Caco-2 (cell line): ENCODE results near the gene FRY. TPM values are rescaled to one million over a fixed set of nuclear protein-coding genes. Genes with fewer than 3 reads are reported as not detected.

Experiments used
- BruUV-seq: library from RNA; stranded (reverse); fragments of 400-500 nt; replicated peaks from 2 replicates; lab custom pipeline; 2021; lab: Mats Ljungman, UMichigan
- CTCF ChIA-PET: fragments of 300-600 bp; sonication (Branson Sonifier 250); formaldehyde crosslinking; loops from one replicate; lab custom pipeline; 2022; ENCODE audit warnings: antibody characterized with exemption; lab: Charles Lee
- POLR2A ChIA-PET: fragments of 300-600 bp; sonication (Branson Sonifier 250); formaldehyde crosslinking; loops from one replicate; lab custom pipeline; 2022; ENCODE audit warnings: antibody characterized with exemption; lab: Charles Lee
- DNase-seq, 2 experiments: peaks; one replicate each; pipeline versions ENCODE4 v3.0.0 to v3.0.0-alpha.2; 2020 to 2022
- H3K27me3 ChIP-seq: replicated peaks from 2 replicates; pipeline ENCODE4 v1.6.0; 2011; ENCODE audit warnings: low read length; ENCODE audit not compliant: control insufficient read depth, insufficient read depth
- H3K36me3 ChIP-seq: 2 replicates; pipeline ENCODE4 v1.5.1; 2011; ENCODE audit warnings: low read length; ENCODE audit not compliant: control insufficient read depth, insufficient read depth
- H3K4me1 ChIP-seq: fragments of 250-450 bp; sonication (Bioruptor Pico); 2 replicates; pipeline ENCODE4 v1.5.1; 2020; ENCODE audit warnings: mild to moderate bottlenecking
- H3K4me3 ChIP-seq: 2 replicates; pipeline ENCODE4 v1.5.1; 2011; ENCODE audit warnings: low read depth, mild to moderate bottlenecking, control low read depth, low read length
- H3K9me3 ChIP-seq: fragments of 250-450 bp; sonication (Bioruptor Pico); 2 replicates; pipeline ENCODE4 v1.5.1; 2020; ENCODE audit warnings: mild to moderate bottlenecking, moderate library complexity
- H3K27ac Mint-ChIP-seq: one replicate; pipeline ENCODE4 v1.8.0; 2022; ENCODE audit warnings: mixed read lengths; ENCODE audit not compliant: unreplicated experiment
- H3K27me3 Mint-ChIP-seq: one replicate; pipeline ENCODE4 v1.8.0; 2022; ENCODE audit warnings: mixed read lengths; ENCODE audit not compliant: insufficient read depth, unreplicated experiment
- H3K36me3 Mint-ChIP-seq: one replicate; pipeline ENCODE4 v1.8.0; 2022; ENCODE audit warnings: mild to moderate bottlenecking, mixed read lengths; ENCODE audit not compliant: insufficient read depth, unreplicated experiment
- H3K4me1 Mint-ChIP-seq: one replicate; pipeline ENCODE4 v1.8.0; 2022; ENCODE audit warnings: low read depth, mixed read lengths; ENCODE audit not compliant: unreplicated experiment
- H3K4me3 Mint-ChIP-seq: one replicate; pipeline ENCODE4 v1.8.0; 2022; ENCODE audit warnings: mild to moderate bottlenecking, moderate library complexity, mixed read lengths; ENCODE audit not compliant: unreplicated experiment
- H3K9me3 Mint-ChIP-seq: one replicate; pipeline ENCODE4 v1.8.0; 2022; ENCODE audit warnings: mixed read lengths; ENCODE audit not compliant: unreplicated experiment
- intact Hi-C: fragments of 100-400 bp; cut with micrococcal nuclease; formaldehyde crosslinking; loops from one replicate; pipeline ENCODE4 v1.10.0; 2022; ENCODE audit not compliant: unreplicated experiment
- total RNA-seq: library from RNA; stranded (reverse); gene quantifications from 2 replicates; pipeline ENCODE4 v1.2.3, GENCODE V29; 2022
- TF ChIP-seq, protein P1 (sequence below), 2 experiments: fragments of 200-600 bp in 1 of 2; IDR thresholded peaks; 1 replicate in 1 of 2; 2 replicates in 1 of 2; pipeline versions ENCODE4 v1.5.1 to v1.8.0; 2011 to 2022; ENCODE audit warnings: antibody characterized with exemption in 1 of 2, control low read depth in 1 of 2, inconsistent platforms in 1 of 2, low read depth in 1 of 2, low read length in 1 of 2, mild to moderate bottlenecking in 1 of 2, moderate library complexity in 1 of 2; ENCODE audit not compliant: insufficient read depth in 1 of 2, severe bottlenecking in 1 of 2, unreplicated experiment in 1 of 2

The FRY gene
- total RNA-seq, 1 experiment from 2014 or later: 118 TPM

DNA sequence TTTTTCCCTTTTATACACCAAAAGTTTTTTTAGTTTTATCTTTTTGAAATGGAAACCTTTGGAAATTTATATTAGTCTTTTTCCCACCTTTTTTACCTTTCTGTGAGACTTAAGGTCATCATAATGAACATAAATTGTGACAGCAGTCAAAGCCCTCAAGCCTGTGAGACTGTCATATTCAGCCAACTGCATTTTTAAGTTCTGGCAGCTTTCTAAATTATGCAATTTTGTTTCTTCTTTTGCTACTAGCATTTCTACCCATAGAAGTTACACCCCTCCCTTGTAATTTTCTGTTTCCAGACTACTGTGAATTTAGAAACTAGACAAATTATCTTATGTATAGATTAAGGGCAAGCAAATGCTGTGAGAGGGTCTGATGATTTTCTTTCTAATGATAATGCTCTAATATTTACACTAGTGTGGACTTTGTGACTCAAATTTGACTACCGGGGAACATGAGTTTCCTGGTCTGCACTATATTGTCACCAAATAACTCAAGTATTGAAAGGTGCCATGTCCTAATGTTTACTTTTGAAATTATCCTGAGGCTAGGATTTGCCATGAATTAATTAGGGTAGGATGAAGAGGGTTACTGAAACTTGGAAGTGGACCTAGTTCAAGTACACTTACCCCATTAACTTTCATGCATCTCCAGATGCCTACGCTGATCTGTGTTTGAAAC is 43.7 kb downstream of the FRY start:
- Mint-ChIP-seq H3K4me1 (peaks cover 32% of the 10 kb centered on the region), H3K27ac (no peak overlapping the region), H3K36me3 (peaks cover 6% of the 10 kb centered on the region), H3K9me3 (peaks cover 9% of the 10 kb centered on the region), H3K4me3 (no peak overlapping the region), H3K27me3 (no peaks in the 10 kb centered on the region)
- no peaks in the 10 kb centered on the region for H3K27me3 ChIP-seq
- intact Hi-C loops: loop anchor here (5.0 kb wide), 1 partner anchor 43 kb away; the partner anchor contains the start of gene FRY
- TF ChIP-seq, protein P1, sequence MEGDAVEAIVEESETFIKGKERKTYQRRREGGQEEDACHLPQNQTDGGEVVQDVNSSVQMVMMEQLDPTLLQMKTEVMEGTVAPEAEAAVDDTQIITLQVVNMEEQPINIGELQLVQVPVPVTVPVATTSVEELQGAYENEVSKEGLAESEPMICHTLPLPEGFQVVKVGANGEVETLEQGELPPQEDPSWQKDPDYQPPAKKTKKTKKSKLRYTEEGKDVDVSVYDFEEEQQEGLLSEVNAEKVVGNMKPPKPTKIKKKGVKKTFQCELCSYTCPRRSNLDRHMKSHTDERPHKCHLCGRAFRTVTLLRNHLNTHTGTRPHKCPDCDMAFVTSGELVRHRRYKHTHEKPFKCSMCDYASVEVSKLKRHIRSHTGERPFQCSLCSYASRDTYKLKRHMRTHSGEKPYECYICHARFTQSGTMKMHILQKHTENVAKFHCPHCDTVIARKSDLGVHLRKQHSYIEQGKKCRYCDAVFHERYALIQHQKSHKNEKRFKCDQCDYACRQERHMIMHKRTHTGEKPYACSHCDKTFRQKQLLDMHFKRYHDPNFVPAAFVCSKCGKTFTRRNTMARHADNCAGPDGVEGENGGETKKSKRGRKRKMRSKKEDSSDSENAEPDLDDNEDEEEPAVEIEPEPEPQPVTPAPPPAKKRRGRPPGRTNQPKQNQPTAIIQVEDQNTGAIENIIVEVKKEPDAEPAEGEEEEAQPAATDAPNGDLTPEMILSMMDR (IDR thresholded peaks at IDR 0.05; ENCODE audit: insufficient read depth in 1 of 2, low read depth in 1 of 2, low read length in 1 of 2, severe bottlenecking in 1 of 2, unreplicated experiment in 1 of 2): no peak
- DNase-seq: no peak
- peaks cover 23% of the 10 kb centered on the region for H3K4me1 ChIP-seq
- no peaks in the 10 kb centered on the region for H3K36me3 ChIP-seq
- no peaks in the 10 kb centered on the region for H3K9me3 ChIP-seq
- ChIA-PET POLR2A (no interaction called here), CTCF (no interaction called here)
- no peak overlapping the region for H3K4me3 ChIP-seq
- no TSS peak for BruUV-seq

DNA sequence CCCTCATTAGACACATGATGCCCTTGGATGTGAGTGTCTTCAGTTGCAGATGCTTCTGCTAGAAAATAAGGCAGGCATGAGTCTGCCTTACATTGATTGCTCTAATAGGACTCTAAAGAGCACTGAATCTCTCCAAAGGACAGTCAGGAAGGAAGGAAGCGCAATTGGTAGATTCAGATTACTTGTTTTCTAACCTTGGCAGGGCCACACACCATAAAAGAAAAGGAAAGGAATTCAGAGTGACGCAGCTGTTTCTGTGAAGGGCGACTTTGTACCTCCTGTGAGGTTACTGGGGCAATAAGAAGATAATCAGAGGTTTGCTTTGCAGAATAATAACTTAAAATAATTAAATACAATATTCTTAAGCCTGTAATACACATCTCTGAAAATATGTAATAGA is 48.0 kb downstream of the FRY start:
- Mint-ChIP-seq H3K36me3 (peaks cover 6% of the 10 kb centered on the region), H3K4me3 (no peak overlapping the region), H3K27me3 (no peaks in the 10 kb centered on the region), H3K9me3 (peaks cover 9% of the 10 kb centered on the region), H3K27ac (no peak overlapping the region), H3K4me1 (peaks cover 24% of the 10 kb centered on the region)
- H3K4me3 ChIP-seq: no peak overlapping the region
- H3K4me1 ChIP-seq: peaks cover 21% of the 10 kb centered on the region
- ChIA-PET CTCF (no interaction called here), POLR2A (no interaction called here)
- DNase-seq: no peak
- H3K9me3 ChIP-seq: no peaks in the 10 kb centered on the region
- TF ChIP-seq, protein P1 (IDR thresholded peaks at IDR 0.05; ENCODE audit: insufficient read depth in 1 of 2, low read depth in 1 of 2, low read length in 1 of 2, severe bottlenecking in 1 of 2, unreplicated experiment in 1 of 2): no peak
- intact Hi-C loops: loop anchor here (5.0 kb wide), 1 partner anchor 47 kb away; the partner anchor contains the start of gene FRY
- H3K36me3 ChIP-seq: no peaks in the 10 kb centered on the region
- H3K27me3 ChIP-seq: no peaks in the 10 kb centered on the region
- no TSS peak for BruUV-seq

- Mint-ChIP-seq H3K4me3 (no peak overlapping the region), H3K27me3 (no peaks in the 10 kb centered on the region), H3K4me1 (peaks cover 17% of the 10 kb centered on the region), H3K9me3 (peaks cover 9% of the 10 kb centered on the region), H3K27ac (no peak overlapping the region), H3K36me3 (peaks cover 6% of the 10 kb centered on the region)
- Histone ChIP-seq H3K36me3 (no peaks in the 10 kb centered on the region), H3K27me3 (no peaks in the 10 kb centered on the region), H3K9me3 (no peaks in the 10 kb centered on the region), H3K4me3 (no peak overlapping the region), H3K4me1 (peaks cover 13% of the 10 kb centered on the region)
- ChIA-PET CTCF (no interaction called here), POLR2A (no interaction called here)
- intact Hi-C loops: no loop called here
- TF ChIP-seq, protein P1 (IDR thresholded peaks at IDR 0.05; ENCODE audit: insufficient read depth in 1 of 2, low read depth in 1 of 2, low read length in 1 of 2, severe bottlenecking in 1 of 2, unreplicated experiment in 1 of 2): no peak
- no TSS peak for BruUV-seq
- DNase-seq: no peak
These were observed 48.8 kb downstream of the FRY start for GRCh38 chr13:32080328-32080744.
